Adipose tissue (tissue), 3 donors: ENCODE results near the gene KCNH1. TPM values are rescaled to one million over a fixed set of nuclear protein-coding genes. Genes with fewer than 3 reads are reported as not detected.
"Not testable (repeated sequence)": the region's sequence is repeated elsewhere in the genome, so short reads cannot be mapped to it uniquely, and the experiment has no call there.

Experiments used
- H3K27ac ChIP-seq: one replicate; pipeline ENCODE4 v1.5.1; 2013; ENCODE audit warnings: low read depth, low read length
- WGBS, 3 donors: extraction: QIAGEN DNeasy Blood & Tissue Kit; methylation state at CpG; one replicate each; pipeline ENCODE4 v1.1.7; 2013; 5-methylcytosine and 5-hydroxymethylcytosine counted together
- polyA plus RNA-seq, 3 donors: library from polyadenylated mRNA; stranded (reverse); fragments of 200-250 nt; gene quantifications; one replicate each; pipeline ENCODE4 v1.2.3, GENCODE V29; 2013
- donor health status: healthy with polysubstance abuse.
- donor health status: Bipolar disorder and iron deficiency.
- donor health status: healthy.

KCNH1 gene
- polyA plus RNA-seq, 3 donors: 0.08 to 0.15 TPM; not detected in 1

DNA sequence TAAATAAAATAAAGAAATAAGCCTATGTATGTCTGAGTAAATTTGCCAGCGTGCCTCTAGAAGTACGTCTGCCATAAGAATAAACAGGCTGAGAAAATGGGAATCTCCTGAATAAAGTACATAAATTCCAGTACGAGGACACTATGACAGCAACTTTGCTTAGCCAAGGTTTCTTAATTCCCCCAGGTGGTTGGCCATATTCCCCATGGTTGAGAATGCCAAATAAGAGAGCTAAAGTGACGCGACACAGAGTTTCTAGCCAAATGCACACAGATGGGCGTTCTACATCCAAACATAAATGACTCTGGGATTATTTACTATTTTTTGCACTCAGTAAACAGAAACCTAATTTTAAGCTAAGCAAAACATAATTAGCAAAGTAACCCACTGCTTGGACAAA lies 19.5 kb downstream of the KCNH1 start:
- 73 to 76% (median 73%) methylated on average over 6 of the region's 6 CpGs for WGBS, 3 donors
- no peak overlapping the region for H3K27ac ChIP-seq

DNA sequence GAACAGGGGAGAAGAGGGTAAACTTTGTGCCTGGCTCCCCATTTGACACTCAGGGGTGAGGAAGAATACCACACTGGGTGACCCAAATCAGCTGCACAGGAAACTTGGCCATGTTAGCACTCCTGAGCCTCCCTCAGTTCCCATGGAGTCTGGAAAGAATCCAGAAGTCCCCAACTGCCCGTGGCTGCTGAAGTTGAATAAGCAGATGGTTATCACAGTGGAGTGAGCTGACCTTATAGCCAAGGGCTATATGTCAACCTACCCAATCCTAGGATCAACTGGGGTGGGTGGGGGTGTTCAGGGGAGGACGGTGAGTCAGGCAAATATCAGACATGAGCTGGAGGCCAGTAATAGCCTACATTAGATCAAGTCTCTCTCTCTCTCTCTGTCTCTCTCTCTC lies 20.4 kb downstream of the KCNH1 start:
- WGBS, 3 donors: 44 to 59% (median 51%) methylated on average over 2 of the region's 2 CpGs
- no peak overlapping the region for H3K27ac ChIP-seq

DNA sequence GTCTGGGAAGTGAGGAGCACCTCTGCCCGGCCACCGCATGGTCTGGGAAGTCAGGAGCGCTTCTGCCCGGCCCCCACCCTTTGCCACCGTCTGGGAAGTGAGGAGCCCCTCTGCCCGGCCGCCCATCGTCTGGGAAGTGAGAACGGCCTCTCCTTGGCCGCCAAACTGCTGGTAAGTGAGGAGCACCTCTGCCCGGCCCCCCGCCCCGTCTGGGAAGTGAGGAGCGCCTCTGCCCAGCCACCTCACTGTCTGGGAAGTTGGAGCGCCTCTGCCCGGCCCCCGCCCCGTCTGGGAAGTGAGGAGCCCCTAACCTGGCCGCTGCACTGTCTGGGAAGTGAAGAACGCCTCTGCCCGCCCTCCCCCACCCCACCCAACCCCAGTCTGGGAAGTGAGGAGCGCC lies 22.6 kb downstream of the KCNH1 start:
- 81 to 90% (median 87%) methylated on average over 22 of the region's 22 CpGs for WGBS, 3 donors

DNA sequence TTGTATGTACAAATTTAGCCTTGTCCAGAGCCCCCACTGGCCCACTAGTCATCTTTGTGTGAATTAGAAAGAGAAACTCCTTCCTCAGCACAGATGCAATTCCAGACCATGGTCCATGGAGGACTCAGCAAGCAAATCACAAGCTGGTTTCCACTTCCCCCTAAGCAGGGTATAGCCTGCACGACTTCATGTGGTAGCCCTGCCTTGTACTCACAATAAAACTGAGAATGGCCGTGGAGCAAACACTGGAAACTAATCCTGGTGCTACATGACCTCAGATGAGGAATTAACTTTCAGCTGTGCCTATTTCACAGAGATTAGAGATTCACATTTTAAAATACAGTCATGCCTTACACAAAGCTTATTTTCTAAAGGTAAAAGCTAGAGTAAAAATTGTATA lies 32.5 kb downstream of the KCNH1 start:
- H3K27ac ChIP-seq: no peak overlapping the region
- WGBS, 3 donors: 48 to 68% (median 58%) methylated on average over 2 of the region's 2 CpGs

More for the DNA sequence above, 22.6 kb downstream of the KCNH1 start:
- no peak overlapping the region for H3K27ac ChIP-seq

DNA sequence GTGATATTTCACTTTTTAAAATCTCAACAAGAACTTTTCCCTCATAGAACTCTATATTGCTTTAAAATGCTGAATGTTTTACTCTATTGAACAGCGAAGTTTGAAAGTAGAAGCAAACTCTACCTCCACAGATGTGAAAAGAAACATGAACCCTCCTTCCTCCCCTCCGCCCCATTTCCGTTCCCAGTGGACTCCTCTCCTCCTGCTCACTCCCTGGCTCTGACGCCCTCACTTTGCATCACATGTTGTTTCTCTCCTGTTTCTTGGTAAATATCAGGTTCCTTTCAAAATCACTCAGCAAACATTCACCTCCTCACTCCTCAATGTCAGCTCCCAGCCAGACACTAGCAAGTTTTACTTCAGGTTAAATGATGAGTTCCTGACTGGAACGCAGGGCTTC lies 34.6 kb downstream of the KCNH1 start:
- no peak overlapping the region for H3K27ac ChIP-seq
- WGBS, 3 donors: 59 to 69% (median 66%) methylated on average over 5 of the region's 5 CpGs

DNA sequence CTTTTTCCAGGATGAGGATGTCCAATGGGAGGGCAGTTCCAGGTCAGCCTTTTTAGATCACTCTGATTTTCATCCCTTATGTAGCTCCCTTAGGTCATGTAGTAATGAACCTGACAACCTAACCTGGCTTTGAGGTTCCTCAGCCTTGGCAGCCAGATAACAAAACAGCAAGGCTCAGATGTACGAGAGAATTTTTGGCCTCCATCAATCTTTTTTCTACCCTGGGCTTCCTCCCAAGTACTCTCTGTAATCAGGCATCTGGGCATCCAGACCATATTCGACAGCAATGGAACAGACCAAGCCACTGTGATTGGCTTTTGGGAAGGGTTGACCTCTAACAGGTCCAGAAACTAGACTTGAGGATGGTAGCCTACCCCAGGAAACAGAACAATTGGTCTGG lies 38.6 kb downstream of the KCNH1 start:
- H3K27ac ChIP-seq: no peak overlapping the region
- 73 to 84% (median 82%) methylated on average over 2 of the region's 2 CpGs for WGBS, 3 donors

DNA sequence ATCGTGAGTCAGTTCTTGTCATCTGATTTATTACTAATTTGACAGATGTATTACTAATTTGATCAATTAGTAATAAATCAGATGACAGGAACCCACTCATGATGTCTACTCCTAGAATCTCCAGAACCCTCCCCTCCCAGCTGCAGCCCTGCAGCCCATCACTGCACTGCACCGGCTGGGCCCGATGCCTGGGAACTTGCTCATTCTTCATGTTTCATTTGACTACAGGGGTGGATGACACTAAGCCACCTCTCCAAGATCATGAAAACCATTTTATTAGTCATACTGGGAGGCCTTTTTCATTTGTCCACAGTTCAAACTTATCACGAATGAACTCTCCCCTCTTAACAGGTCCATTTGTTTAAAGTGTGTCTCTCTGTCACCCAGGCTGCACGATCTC lies 41.0 kb downstream of the KCNH1 start:
- H3K27ac ChIP-seq: no peak overlapping the region
- WGBS, 3 donors: 79 to 84% (median 82%) methylated on average over 5 of the region's 5 CpGs

DNA sequence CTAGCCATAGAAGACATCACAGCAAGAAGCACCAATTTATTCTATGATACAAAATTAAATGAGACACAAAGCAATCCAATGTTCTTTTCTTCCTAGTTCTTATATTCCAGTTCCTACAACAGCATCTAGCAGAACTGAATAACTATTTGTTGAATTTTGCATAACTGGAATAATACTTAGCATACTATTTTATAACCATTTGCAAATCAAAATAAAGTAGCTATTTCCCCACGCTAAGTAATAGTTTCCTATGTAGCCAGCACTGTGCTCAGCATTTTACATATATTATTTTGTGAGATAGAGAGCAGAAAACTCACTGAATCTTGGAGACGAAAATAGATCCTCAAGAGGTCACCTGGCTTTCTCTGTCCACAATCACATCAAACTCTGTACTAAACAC lies 42.1 kb downstream of the KCNH1 start:
- WGBS, 3 donors: 74 to 76% (median 74%) methylated on average over 2 of the region's 2 CpGs
- H3K27ac ChIP-seq: no peak overlapping the region

DNA sequence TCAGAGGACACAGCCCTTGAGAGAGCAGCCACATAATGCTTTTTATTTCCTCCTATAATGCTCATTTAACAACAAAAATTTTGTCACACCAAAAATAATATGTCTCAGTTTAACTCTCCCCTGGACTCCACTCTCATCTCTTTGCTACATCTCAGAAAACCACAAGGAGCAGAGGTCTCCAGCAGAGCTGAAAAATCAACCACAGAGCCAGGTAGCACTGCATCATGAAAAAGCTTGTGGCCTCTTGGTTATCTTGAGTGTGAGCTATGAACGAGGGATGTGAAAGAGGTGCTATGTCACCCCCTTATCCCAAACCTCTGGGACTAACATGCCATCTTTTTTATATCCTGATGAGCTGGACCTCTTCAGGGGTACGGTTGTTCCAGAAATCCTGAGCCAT lies 44.4 kb downstream of the KCNH1 start:
- H3K27ac ChIP-seq: no peak overlapping the region
- WGBS, 3 donors: 48 to 53% (median 51%) methylated on average over 2 of the region's 2 CpGs

DNA sequence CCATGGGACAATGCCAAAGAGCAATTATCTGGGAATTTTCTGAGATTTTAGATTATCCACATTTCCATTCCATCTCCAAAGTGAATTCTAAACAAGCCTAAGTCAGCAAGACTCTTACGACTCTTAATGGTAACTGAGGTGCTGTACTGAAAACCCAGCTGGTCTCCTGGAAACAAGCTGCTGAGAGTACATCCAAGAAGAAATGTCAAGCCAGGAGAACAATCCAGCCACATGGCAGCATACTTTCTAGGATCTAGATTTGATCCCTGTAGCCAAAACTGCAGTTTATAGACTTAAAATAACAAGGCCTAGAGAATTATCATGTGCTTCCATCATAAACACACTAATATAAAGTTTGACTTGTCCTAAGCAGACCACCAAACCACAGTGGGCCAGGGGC lies 45.8 kb downstream of the KCNH1 start:
- H3K27ac ChIP-seq: no peak overlapping the region
- WGBS, 3 donors: 91 to 94% (median 91%) methylated on average over 1 of the region's 1 CpG

DNA sequence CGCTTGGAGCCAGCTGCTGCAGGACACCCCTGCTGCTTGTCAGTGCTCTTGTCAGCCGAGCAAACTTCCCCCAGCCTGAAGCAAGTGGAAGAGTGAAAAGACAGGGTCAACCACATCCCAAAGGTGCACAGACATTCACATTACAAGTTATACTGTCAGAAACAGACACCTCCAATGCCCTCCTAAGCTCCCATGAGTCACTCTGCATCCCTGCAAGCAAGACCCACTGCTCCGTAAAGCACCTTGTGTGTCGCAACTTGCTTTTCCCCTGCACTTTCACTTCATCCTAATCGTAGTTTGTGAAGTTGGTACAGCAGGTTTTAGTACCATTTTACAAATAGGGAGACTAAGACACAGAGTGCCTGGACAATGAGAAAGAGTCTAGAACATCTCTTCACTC lies 51.1 kb downstream of the KCNH1 start:
- no peak overlapping the region for H3K27ac ChIP-seq
- 56 to 71% (median 69%) methylated on average over 5 of the region's 5 CpGs for WGBS, 3 donors

DNA sequence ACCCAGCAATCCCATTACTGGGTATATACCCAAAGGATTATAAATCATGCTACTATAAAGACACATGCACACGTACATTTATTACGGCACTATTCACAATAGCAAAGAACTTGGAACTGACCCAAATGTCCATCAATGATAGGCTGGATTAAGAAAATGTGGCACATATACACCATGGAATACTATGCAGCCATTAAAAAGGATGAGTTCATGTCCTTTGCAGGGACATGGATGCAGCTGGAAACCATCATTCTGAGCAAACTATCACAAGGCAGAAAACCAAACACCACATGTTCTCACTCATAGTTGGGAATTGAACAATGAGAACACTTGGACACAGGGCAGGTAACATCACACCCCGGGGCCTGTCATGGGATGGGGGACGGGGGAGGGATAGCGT lies 52.5 kb downstream of the KCNH1 start:
- not testable (repeated sequence) for H3K27ac ChIP-seq
- WGBS, 3 donors: 80 to 93% (median 87%) methylated on average over 5 of the region's 5 CpGs

DNA sequence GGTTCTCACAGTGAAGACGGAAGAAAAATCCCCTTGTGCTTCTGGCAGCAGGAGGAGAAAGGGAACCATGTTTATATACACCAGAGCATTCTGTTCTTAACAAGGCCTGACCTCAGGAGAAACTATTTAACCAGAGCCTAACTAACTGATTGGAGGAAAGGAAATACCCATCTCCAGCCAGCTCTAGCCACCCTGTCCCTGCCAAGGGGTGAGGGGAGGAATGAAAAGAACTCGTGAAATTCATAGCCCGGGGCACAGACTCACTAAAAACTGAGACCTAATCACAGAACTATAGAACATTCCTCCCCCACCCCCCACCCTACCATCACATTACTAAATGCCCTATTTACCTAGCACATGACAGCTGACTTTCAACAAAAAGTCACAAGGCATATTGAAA lies 65.0 kb downstream of the KCNH1 start:
- 56 to 66% (median 64%) methylated on average over 3 of the region's 3 CpGs for WGBS, 3 donors
- H3K27ac ChIP-seq: no peak overlapping the region

DNA sequence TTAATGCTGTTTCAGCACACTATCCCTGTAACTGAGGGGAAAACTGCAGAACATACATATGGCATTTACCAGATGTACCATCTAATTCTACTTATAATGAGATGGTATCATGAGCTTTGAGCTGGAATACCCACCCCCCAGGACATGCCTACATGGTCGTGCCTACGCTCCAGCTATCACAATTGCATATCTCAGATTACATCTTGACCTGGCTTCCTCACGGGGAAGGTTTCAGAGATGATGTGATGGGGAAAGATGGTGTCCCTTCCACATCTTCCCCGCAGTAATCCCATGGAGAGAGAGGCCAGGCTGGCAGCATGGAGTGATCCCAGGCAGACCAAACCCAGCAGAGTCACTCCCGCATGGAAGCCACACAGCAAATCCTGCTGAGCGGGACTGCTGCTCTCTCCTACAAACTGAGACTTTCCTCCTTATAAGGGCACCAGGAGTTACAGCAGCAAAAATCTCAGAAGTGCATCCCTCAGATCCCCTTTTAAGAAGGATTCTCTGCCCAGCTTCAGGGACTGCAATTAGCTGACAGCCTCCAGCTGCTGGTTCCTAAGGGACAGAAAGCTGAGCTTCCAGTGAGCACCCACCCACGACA lies 67.1 kb downstream of the KCNH1 start:
- whole genome bisulfite sequencing, 3 donors: 70 to 79% (median 74%) methylated on average over 7 of the region's 7 CpGs
- H3K27ac ChIP-seq: no peak overlapping the region

DNA sequence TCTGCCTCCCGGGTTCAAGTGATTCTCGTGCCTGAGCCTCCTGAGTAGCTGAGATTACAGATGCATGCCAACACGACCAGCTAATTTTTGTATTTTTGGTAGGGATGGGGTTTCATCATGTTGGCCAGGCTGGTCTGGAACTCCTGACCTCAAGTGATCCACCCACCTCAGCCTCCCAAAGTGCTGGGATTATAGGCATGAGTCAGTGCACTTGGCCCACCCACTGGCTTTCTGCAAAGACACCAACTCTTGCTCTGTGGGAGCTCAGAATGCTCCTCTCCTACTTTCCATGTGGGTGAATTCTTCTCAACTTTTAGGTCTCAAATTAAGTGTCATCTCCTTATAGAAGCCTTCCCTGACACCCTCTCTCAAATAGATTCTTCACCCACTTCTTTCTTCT lies 92.1 kb downstream of the KCNH1 start:
- 59 to 66% (median 62%) methylated on average over 3 of the region's 3 CpGs for WGBS, 3 donors
- not testable (repeated sequence) for H3K27ac ChIP-seq

DNA sequence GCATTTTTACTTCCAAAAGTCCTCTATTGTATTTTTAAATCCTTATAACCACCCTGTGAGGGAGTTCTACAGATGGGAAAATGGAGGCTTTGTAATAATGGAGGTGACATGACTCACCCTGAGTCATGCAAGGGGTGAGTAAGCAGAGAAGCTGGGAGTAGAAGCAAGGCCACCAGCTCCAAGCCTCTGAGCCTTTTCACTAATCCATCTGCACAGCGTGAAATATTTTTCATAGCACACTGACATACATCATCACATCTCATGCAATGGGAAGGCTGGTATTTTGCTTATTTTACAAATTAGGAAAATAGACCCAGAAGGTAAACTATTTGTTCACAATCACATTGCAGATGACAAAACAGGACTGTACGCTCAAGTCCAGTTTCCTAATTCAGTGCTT lies 96.9 kb downstream of the KCNH1 start:
- H3K27ac ChIP-seq: no peak overlapping the region
- 80 to 88% (median 85%) methylated on average over 2 of the region's 2 CpGs for WGBS, 3 donors

DNA sequence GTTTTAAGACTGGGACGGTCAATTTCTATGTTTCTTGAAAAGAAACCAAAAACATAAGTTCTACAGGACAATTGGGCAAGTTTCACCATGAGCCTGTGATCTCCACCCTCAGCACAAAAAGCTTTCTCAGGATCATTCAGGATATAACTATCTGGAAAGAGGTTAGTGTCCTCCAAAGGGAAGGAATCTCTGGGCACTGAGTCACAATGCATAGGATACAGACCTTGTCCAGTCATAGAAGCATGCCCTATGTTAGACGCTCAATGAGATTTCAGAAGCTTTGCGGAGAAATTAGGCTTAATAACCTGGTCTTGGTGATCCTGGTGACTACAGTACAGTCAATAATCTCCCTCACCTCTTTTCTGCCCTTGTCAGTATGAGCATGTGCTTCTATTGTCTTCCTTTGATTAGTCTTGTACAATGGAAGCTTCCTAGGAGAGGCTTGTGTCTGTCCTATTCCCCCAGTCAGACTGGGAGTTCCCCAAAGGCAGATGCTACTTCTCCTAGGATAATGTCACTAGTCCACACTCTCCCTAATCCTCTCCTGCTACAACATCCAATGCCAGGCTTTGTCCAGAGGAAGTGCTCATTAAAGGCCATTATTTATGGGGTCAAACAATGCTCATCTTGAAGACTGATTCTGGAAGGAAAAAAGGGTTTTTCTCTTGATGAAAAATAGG lies 97.4 kb downstream of the KCNH1 start:
- no peak overlapping the region for H3K27ac ChIP-seq
- WGBS, 3 donors: 92 to 97% (median 93%) methylated on average over 3 of the region's 3 CpGs

DNA sequence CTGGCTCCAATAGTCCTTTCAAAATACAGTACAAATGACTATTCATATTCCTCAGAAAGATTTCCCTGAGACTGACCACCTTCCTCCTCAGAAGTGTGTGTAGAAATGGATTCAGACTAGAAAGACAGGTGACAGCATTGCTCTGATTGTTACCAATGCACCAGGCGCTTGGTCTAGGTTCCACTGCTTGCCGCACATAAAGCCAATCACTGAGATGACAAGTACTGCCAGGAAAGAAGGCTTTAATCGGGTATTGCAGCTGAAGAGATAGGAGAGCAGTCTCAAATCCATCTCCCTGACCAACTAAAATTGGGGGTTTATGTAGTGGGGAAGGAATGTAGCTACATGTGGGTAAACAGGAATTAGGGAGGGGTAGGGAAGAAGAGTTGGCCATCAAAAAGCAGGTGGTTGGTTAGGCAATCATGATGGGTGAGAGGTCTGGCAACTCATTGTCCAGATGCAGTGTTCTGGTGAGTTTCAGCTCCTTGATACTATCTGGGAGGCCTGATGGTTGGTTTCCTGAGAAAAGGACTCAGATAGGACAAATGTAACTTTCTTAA lies 98.0 kb downstream of the KCNH1 start:
- H3K27ac ChIP-seq: no peak overlapping the region
- WGBS, 3 donors: 56 to 87% (median 73%) methylated on average over 3 of the region's 3 CpGs

DNA sequence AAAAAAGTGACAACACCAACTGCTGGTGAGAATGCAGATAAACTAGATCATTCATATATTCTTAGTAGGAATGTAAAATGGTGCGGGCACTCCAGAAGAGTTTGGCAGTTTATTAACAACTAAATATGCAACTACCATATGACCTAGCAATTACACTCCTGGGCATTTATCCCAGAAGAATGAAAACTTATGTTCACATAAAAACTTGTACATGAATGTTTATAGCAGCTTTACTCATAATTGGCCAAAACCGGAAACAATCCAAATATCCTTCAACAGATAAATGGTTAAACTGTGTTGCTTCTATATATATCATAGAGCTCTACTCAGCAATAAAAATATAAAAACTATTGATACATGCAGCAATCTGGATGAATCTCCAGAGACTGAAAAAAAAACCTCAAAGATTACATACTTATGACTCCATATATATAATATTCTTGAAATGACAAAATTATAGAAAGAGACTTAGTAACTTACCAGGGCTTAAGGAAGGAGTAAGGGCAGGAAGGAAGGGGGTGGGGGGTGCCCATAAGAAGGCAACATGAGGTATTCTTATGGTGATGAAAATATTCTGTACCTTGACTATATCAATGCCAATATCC lies 99.9 kb downstream of the KCNH1 start:
- 92 to 97% (median 93%) methylated on average over 2 of the region's 2 CpGs for WGBS, 3 donors
- H3K27ac ChIP-seq: no peak overlapping the region

DNA sequence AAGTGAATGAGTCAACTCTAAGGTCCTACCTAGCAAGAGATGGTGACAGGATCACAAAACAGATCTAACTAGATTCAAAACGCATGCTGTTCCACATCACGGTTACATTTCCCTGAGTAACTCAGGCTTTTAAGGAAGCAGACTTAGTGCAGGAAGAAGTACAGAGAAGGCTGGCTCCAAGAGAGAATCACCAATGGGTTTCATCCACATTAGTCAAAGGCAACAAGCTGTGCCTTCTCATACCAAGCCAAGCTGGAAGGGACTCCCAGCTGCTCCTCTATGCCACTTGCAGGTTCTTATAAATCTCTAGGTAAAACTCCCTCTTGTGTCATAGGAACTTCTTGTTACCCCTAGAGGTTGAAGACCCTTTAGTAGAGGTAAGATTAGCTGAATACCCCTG lies 109.0 kb downstream of the KCNH1 start:
- WGBS, 3 donors: 78 to 90% (median 87%) methylated on average over 2 of the region's 2 CpGs
- no peak overlapping the region for H3K27ac ChIP-seq
